Stimulated activated CD4-positive, alpha-beta T cell treated with anti-CD3 and anti-CD28 coated beads, Interleukin-15, amount 100 ng/mL, for 1 hour (primary cell): ENCODE measurements around the gene TMEM40.
"Not testable (repeated sequence)": the region's sequence is repeated elsewhere in the genome, so short reads cannot be mapped to it uniquely, and the experiment has no call there.

Experiments
- DNase-seq, 2 donors: peaks; one replicate each; pipeline ENCODE4 v3.0.0-alpha.2; 2020; ENCODE audit warnings: low read depth in 1 of 2, low spot score in 1 of 2

Gene TMEM40

DNA sequence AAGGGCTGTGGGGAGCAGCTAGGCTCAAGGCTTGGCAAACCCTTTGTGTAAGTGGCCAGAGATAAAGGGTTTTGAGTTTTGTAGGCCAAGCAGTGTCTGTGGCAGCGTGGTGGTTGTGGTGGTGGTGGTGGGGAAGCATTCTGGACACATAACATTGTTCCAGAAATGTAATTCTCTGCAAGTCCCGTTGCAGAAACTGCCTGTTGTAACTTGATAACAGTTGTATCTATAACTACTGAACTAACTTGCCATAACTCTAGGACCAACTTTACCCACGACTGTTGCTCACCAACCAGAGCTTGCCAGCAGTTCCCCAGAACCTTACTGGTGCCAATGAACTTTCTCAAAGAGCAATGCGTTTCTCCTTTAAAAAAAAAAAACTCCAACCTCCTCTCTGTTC lies 18.1 kb upstream of the TMEM40 start:
- DNase-seq: no peak

DNA sequence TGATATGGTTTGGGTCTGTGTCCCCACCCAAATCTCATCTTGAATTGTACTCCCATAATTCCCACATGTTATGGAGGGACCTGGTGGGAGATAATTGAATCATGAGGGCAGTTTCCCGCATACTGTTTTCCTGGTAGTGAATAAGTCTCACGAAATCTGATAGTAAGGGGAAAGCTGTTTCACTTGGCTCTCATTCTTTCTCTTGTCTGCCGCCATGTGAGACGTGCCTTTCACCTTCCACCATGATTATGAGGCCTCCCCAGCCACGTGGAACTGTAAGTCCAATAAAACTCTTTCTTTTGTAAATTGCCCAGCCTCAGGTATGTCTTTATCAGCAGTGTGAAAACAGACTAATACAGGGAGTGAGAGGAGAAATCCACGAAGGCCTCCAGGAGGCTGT lies 16.9 kb upstream of the TMEM40 start:
- not testable (repeated sequence) for DNase-seq

DNA sequence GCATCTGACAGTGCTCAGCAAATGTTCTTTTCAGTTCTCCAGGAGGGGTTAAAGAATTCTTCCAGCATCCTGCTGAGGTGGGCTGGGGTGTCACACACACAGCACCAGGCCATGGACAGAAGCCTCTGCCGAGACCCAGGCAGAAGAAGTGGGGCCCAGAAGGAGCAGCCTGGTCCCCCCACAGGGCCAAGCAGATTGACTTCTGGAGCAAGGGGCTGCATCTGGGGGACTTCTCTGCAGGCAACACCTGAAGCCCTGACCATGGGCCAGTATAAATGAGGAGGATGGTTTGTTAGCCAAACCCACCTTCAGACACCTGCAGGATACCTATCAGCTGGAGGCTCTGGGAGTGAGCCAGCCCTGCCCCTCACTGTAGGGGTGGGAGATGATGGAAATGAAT lies 16.2 kb upstream of the TMEM40 start:
- DNase-seq: no peak

DNA sequence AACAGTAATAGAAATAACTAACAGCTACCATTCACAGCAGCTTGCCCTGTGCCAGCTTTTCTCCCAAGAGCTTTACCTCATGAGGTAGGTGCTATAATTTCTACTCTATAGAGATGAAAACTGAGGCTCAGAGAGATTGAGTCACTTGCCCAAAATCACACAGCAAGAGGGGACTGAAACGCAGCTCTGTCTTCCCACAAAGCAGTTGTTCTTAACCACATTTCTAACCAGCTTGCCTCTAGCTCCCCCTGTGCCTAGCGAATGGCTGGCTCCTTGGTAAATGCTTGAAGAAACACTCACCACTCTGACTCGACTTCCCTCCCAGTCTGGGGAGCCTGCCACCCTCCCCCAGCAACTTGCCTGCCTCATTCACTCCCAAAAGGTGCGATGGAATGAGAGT lies 15.6 kb upstream of the TMEM40 start:
- DNase-seq: no peak

DNA sequence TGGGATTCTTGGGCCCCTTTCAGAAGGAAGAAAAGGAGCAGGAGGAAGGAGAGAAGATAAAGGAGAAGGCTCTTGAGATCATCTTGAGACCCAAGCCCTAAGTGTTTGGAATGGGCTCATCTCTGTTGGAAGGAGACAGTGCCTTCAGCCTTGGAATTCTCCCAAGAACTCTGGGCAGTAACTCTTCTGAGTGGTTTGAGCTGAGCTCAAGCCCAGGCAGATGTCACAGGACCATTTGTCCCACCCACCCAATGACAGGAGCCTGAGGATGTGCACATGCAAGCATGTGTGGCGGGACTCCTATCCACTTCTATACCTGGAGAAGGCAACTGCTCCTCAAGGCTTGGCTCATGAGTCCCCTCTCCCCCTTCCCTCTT lies 14.6 kb upstream of the TMEM40 start:
- DNase-seq: no peak

DNA sequence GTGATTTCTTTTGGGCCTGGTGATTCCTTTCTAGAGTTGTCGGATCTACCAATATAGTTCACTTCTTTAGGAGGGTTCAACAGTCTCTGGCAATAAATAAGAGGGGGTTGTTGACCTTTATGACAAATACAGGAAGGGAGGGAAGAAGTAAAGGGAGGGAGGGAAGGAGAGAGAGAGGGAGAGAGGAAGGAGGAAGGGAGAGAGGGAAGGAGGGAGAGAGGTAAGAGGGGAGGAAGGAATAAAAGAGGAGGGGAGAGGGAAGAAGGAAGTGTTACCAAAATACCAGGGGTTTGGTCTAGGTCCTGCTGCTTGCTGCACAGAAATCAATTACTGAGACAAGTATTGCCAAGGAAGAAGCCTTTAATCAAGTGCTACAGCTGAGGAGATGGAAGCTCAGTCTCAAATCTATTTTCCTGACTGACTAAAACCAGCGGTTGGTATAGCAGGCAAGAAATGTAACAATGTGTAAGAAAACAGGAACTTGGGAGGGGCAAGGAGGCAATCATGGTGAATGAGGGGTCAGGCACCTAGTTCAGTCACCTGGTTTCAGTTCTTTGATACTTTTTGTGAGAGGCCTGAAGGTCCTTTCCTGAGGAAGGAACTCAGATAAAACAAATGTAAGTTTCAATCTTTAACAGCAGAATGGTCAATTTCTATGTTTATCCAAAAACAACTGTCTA lies 14.1 kb upstream of the TMEM40 start:
- DNase-seq: no peak

DNA sequence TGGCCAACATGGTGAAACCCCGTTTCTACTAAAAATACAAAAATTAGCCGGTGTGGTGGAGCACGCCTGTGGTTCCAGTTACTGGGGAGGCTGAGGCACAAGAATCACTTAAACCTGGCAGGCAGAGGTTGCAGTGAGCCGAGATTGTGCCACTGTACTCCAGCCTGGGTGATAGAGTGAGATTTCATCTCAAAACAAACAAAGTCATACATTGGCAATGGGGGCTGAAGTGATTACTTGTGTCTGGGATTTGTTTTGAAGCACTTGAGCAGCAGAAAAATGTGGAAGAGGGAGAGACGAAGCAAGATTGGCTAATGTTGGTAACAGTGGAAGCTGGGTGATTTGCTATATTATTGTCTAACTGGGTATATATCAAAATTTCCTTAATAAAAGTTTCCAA lies 13.4 kb upstream of the TMEM40 start:
- no peak for DNase-seq

DNA sequence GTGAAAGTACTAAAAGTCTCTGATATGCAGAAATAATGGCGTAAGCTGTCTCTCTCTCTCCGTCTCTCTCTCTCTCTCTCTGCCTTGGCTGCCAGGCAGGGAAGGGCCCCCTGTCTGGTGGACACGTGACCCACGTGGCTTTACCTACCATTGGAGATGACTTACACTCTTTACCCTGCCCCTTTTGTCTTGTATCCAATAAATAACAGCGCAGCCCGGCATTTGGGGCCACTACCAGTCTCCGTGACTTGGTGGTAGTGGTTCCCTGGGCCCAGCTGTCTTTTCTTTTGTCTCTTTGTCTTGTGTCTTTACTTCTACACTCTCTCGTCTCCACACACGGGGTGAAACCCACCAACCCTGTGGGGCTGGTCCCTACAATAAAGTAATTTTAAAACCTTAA lies 12.2 kb upstream of the TMEM40 start:
- DNase-seq: no peak

DNA sequence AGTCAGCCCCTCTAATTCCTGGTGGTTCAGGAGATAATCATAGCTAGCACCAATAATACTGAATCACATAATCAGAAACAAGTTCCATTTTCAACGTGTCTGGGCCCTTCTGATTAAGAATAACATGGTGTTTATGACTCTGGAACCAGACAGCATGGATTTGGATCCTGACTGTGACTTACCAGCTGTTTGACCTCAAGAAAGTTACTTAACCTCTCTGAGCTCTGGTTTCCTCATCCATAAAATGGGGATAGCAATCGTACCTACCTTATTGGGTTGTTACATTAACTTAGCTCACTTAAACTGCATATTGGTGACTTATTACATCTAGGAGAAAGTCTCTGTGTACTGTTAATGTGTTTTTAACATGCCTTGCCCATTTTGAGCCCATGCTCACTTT lies 10.7 kb upstream of the TMEM40 start:
- DNase-seq: no peak

DNA sequence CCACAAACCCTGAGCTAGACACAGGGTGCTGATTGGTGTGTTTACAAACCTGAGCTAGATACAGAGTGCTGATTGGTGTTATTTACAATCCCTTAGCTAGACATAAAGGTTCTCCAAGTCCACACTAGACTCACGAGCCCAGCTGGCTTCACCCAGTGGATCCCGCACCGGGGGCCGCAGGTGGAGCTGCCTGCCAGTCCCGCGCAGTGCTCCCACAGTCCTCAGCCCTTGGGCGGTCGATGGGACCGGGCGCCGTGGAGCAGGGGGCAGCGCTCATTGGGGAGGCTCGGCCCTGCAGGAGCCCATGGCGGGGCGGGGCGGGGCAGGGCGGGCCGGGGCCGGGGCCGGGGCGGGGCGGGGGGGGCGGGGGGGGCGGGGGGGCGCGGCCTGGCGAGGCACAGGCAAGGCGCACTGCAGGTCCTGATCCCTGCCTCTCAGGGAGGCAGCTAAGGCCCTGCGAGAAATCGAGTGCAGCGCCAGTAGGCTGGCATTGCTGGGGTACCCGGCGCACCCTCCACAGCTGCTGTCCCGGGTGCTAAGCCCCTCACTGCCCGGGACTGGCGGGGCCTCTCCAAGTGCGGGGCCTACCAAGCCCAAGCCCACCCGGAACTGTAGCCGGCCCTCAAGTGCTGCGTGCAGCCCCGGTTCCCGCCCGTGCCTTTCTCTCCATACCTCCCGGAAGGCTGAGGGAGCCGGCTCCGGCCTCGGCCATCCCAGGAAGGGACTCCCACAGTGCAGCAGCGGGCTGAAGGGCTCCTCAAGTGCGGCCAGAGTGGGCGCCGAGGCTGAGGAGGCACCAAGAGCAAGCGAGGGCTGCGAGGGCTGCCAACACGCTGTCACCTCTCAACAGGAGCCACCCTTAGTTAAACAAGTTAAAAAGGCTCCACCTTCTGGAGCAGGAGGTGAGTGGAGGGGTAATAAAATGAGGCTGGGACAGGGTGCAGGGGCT lies 9.8 kb upstream of the TMEM40 start:
- no peak for DNase-seq

DNA sequence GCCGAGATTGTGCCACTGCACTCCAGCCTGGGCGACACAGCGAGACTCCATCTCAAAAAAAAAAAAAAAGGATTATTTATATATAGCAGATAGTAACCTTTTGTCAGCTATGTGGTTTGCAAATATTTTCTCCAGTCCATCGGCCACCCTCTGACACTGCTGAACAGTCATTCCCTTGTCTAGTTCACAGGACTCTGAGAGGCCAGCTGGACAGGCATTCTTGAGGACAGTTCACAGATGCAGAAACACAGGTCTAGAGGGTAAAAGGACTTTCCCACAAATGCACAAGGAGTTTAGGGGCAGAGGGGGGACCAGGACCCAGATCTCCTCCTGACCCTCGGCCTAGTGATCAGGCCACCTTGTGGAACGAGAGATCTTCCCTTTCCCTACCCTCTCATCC lies 7.5 kb upstream of the TMEM40 start:
- no peak for DNase-seq

DNA sequence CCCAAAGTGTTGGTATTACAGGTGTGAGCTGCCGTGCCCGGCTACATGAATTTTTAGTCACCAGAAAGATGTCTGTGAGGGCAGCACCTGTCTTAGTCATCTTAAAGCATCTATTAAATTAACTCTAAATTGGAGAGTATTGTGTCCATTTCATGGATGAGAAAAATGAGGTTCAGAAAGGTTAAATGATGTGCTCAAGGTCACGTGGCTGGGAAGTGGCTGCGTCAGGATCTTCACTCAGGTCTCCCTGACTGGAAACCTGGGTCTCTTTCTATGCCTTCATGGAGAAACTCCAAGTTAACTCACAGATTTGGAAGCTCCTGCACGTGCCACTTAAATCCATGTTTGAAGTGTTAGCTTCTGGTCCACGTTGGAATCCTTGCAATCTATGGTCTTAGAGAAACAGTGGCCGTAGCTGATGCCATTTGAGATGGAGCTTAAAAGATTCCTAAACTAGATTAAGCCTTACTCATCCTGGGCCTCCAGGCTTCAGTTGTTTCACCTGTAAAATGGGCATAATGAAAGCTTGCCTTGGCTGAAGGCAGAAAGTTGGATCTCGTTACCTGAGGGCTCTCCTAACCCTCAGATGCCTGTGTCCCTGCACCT lies 5.2 kb upstream of the TMEM40 start:
- no peak for DNase-seq

DNA sequence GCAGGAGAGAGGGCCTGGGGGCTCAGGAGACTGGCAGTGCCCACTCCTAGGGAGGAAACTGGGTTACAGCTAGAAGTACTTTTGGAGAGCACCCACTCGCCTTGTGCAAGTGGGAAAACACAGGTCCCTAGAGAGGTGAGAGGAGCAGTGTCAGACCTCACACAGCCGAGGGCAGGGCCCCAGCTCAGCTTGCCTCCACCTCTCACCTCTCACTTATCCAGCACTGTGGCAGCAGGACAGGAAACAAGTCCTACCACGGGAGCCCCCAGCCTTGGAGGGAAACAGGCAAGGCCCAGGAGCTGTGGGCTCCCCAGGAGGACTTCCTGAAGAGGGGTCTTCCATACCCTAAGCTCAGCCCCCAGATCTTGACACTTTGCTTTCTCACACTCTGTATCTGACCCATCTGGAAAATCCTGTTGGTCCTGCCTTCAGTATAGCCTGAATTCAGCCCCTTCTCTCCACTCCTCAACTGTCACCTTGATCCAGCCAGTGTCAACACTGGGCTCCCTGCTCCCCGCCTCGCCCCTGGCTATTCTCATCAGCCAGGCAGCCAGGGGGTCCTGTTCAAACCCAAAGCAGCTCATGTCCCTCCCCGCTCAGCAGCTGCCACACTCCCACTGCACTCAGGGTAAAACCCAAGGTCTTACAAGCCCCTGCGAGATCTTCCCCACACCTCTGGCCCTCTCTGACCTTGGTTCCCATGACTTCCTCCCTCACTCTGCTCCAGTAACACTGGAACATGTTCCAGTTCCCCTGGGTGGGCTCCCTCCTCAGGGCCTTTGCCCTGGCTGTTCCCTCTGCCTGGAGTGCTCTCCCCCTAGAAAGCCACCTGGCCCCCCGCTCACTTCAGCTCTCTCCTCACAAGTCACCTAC lies 870 bp upstream of the TMEM40 start:
- DNase-seq: no peak

DNA sequence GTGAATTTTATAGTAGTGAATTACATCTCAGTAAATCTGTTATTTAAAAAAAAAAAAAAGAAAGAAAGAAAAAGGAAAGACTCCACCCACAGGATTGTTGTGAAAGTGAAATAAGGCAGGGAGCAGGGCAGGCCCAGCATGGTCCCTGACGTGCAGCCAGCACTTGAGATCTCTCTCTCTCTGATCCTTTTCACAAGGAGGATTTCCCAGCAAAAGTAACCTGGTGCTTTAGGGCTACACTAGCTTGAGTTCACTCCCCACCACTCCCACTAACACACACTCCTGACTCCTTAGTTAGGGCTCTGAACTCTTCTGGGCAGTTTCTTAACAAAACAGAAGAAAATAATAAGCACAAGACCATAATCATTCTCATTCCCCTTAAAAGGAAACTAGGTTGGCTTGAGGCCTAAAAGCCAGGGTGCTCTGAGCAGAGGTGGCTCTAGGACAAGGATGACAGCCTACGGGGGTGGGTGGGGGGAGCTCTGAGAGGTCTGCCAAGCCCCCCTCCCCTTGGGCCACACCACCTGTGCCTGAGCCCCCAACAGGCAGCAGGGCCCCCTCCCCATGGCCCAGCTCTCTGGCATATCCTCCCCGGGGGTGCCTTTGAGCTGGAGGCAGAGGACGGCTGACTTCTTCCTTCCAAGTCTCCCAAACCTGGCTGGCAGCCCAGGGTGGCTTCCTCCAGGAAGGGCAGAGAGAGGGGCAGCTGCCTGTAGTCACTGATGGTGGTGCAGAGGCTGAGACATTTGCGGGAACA lies 856 bp downstream of the TMEM40 start:
- DNase-seq: no peak

DNA sequence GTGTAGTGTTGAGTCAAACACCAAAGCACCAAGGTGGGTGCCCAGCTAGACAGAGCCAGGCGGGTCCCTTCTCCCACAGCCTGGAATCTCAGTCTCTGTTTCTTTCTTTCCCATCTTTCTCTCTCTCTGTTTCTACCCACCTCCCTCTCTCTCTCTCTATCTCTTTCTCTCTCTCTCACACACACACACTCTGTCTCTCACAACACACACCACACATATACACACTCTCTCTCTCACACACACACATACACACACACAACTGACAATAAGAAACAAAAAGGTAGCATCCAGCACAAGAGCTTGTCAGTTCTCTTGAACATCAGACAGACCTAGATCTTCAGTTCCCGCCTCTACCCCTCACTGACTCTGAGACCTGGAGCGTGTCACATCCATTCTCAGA lies 2.4 kb downstream of the TMEM40 start:
- no peak for DNase-seq

DNA sequence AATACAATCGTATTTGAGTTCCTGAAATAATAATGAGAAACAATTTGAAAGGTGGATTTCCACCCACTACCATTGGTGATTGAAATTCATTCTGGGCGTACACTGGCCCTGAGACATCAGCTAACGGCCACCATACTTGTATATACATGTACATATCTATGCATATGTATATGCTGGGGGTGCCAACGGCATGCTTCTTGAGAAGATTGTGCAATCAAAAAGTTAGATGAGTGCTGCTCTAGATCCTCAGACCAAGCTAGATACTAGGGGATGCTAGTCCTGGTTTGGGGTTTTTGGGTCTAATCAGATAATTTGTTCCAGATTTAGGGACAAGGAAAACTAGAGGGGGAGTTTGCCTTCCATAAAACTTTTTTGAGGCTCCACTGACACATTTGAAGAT lies 2.9 kb downstream of the TMEM40 start:
- DNase-seq: no peak

DNA sequence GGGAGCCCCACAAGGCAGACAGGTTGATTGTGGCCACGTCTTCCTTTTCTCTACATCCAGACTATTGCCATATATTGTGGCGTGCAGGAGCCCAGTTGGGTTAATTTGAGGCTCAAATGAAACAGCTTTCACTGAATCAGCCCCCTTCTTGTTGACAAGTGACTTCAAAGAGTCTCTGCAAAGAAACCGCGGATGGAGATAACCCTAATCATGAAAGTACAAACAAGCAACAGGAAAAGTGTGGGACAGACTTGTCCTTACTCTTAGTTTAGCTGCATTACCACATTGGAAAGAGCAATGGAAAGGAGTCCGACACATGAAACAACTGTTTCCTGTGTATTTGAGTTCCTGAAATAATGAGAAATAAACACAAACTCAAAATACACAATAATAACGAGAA lies 3.3 kb downstream of the TMEM40 start:
- DNase-seq: no peak

DNA sequence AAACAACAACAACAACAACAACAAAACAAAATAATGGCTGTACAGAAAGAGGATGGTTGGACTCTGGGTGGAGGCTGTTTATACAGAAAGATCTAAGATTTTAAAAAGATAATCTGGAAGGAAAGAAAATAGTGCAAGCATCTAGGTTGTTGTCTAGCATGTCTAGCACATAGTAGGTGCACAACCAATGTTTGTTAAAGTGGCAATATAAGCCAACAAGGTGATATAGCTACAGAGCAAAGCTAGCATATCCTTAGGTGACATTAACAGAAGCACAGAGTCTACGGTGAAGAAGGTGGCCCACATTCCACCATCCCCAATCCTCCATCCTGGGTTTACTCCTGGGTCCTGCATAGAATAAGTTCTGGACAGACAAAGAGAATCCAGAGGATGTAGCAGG lies 4.7 kb downstream of the TMEM40 start:
- no peak for DNase-seq

DNA sequence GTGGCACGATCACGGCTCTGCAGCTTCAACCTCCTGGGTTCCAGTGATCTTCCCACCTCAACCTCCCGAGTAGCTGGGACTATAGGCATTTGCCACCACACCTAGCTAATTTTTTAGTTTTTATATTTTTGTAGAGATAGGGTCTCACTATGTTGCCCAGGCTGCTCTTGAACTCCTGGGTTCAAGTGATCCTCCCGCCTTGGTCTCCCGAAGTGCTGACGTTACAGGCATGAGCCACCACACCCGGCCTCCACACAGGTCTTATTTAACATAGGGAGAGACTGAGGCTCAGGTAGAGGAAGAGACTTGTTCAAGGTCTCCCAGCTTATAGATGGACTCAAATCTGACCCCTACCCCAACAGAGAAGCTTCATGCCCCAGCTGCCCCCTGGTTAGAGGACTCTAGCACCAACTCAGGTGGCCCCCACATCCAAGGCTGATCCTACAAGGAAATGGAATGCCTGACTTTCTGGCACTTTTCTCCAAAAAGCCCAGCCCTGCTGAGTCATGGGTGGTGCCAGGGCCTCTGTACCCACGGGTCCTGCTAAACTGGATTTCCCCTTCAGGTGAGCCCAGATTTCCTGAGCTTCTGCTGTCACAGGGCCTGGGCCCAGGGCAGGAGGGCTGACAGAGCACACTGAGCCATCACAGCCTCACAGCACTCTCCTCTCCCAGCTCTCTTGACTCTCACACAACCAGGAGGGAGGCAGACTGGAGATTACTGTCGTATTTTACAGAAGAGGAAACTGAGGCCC lies 5.6 kb downstream of the TMEM40 start:
- DNase-seq: no peak

DNA sequence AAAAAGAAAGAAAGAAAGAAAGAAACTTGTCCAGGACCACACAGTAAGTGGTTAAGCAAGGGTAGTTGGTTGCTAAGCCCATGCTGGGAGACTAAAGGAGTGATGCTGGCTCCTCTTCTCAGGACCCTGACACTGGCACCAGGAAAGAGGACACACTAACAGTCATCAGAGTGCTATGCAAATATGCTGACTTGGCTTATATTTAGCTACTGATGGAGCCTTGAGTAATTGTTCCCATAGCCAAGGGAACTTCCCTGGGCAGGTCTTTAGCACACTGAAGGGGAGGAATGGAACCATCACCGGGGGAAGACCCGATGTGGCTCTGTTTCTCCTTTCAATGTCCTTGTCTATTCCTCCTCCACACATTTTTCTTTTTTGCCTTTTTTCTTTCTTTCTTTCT lies 6.2 kb downstream of the TMEM40 start:
- DNase-seq: no peak
